HCT116 (cell line): ENCODE measurements around the gene AFDN. TPM values are rescaled to one million over a fixed set of nuclear protein-coding genes. Genes with fewer than 3 reads are reported as not detected.

ENCODE experiments used
- ATAC-seq: fragments of 200-7000 bp; cut with Tn5 transposase; 2 replicates; pipeline ENCODE4 v1.9.1; 2020; ENCODE audit warnings: mild to moderate bottlenecking, moderate library complexity
- BruUV-seq: library from RNA; stranded (reverse); fragments of 400-500 nt; replicated peaks from 2 replicates; lab custom pipeline; 2021; lab: Mats Ljungman, UMichigan
- CTCF ChIA-PET: fragments of 300-600 bp; sonication (Branson Sonifier 250); formaldehyde crosslinking; loops from one replicate; lab custom pipeline; 2021; ENCODE audit warnings: antibody characterized with exemption; lab: Charles Lee
- POLR2A ChIA-PET: fragments of 300-600, 350-600 bp; sonication (Branson Sonifier 250); formaldehyde crosslinking; loops from one replicate; lab custom pipeline; 2021; ENCODE audit warnings: antibody characterized with exemption; lab: Charles Lee
- RAD21 ChIA-PET, 2 experiments: fragments of 300-600 bp; sonication (Branson Sonifier 250); formaldehyde crosslinking; loops; one replicate each; lab custom pipeline; 2023; ENCODE audit warnings: low total read pairs in 2 of 2; ENCODE audit not compliant: uncharacterized antibody in 2 of 2, unreplicated experiment in 2 of 2, low non-redundant PET in 1 of 2; lab: Charles Lee
- DNase-seq: peaks from one replicate; pipeline ENCODE4 v3.0.0-alpha.2; 2010; ENCODE audit warnings: low read depth, low spot score
- H2AFZ ChIP-seq: fragments of 200-600 bp; shearing (Covaris generic), sonication (generic); 2 replicates; pipeline ENCODE4 v1.6.1; 2017; ENCODE audit warnings: low read depth, mixed run types, mixed read lengths, antibody characterized with exemption, low read length; ENCODE audit not compliant: poor library complexity, severe bottlenecking
- H3K27ac ChIP-seq: 2 replicates; pipeline ENCODE4 v1.5.1; 2012; ENCODE audit warnings: low read depth, low read length
- H3K27me3 ChIP-seq: fragments of 200-600 bp; sonication (generic); 2 replicates; pipeline ENCODE4 v1.6.1; 2016; ENCODE audit warnings: mixed run types, low read length, mixed read lengths; ENCODE audit not compliant: insufficient read depth
- H3K36me3 ChIP-seq, 2 experiments: fragments of 200-500 bp in 1 of 2; fragments of 200-600 bp in 1 of 2; sonication (Bioruptor generic) in 1 of 2; sonication (generic) in 1 of 2; 2 replicates each; pipeline versions ENCODE4 v1.5.1 to v1.6.1; 2014 to 2016; ENCODE audit warnings: low read length in 2 of 2, inconsistent platforms in 1 of 2, mixed read lengths in 1 of 2, mixed run types in 1 of 2; ENCODE audit not compliant: insufficient read depth in 2 of 2, control insufficient read depth in 1 of 2
- H3K4me1 ChIP-seq, 2 experiments: fragments of 200-600 bp in 1 of 2; sonication (generic) in 1 of 2; 2 replicates each; pipeline versions ENCODE4 v1.5.1 to v1.6.1; 2012 to 2017; ENCODE audit warnings: low read length in 2 of 2, inconsistent platforms in 1 of 2, mild to moderate bottlenecking in 1 of 2, mixed read lengths in 1 of 2, mixed run types in 1 of 2, moderate library complexity in 1 of 2; ENCODE audit not compliant: insufficient read depth in 2 of 2, control insufficient read depth in 1 of 2
- H3K4me2 ChIP-seq: fragments of 200-600 bp; sonication (generic); 2 replicates; pipeline ENCODE4 v1.6.1; 2017; ENCODE audit warnings: mixed run types, low read length, mixed read lengths
- H3K4me3 ChIP-seq, 2 experiments: fragments of 200-600 bp in 1 of 2; sonication (generic) in 1 of 2; replicated peaks in 1 of 2; 2 replicates each; pipeline ENCODE4 v1.5.1; 2011 to 2016; ENCODE audit warnings: low read length in 2 of 2, control low read depth in 1 of 2, low read depth in 1 of 2, mild to moderate bottlenecking in 1 of 2, mixed read lengths in 1 of 2, mixed run types in 1 of 2
- H3K79me2 ChIP-seq: fragments of 200-600 bp; sonication (generic); 2 replicates; pipeline ENCODE4 v1.6.1; 2017; ENCODE audit warnings: mild to moderate bottlenecking, mixed run types, low read length, moderate library complexity, mixed read lengths; ENCODE audit not compliant: insufficient read depth
- H3K9ac ChIP-seq: fragments of 200-600 bp; sonication (generic); 2 replicates; pipeline ENCODE4 v1.6.1; 2016; ENCODE audit warnings: low read length, mixed read lengths
- H3K9me2 ChIP-seq: fragments of 200-600 bp; sonication (generic), shearing (Covaris generic); 2 replicates; pipeline ENCODE4 v1.6.1; 2017; ENCODE audit warnings: mixed run types, mild to moderate bottlenecking, moderate library complexity; ENCODE audit not compliant: insufficient read depth
- H3K9me3 ChIP-seq, 2 experiments: fragments of 200-500 bp in 1 of 2; fragments of 200-600 bp in 1 of 2; sonication (Bioruptor generic) in 1 of 2; sonication (generic) in 1 of 2; 2 replicates each; pipeline ENCODE4 v1.6.1; 2014 to 2017; ENCODE audit warnings: low read length in 2 of 2, mixed read lengths in 2 of 2, inconsistent platforms in 1 of 2, low read depth in 1 of 2, mild to moderate bottlenecking in 1 of 2, mixed run types in 1 of 2, moderate library complexity in 1 of 2; ENCODE audit not compliant: control insufficient read depth in 1 of 2, insufficient read depth in 1 of 2
- H4K20me1 ChIP-seq: fragments of 200-600 bp; sonication (generic), shearing (Covaris generic); 2 replicates; pipeline ENCODE4 v1.6.1; 2017; ENCODE audit warnings: mixed run types, mild to moderate bottlenecking, moderate library complexity; ENCODE audit not compliant: insufficient read depth
- CBX3 ChIP-seq: IDR thresholded peaks from 2 replicates; pipeline ENCODE4 v1.6.1; 2012; ENCODE audit warnings: low read depth
- CEBPB ChIP-seq: IDR thresholded peaks from 2 replicates; pipeline ENCODE4 v1.6.1; 2012; ENCODE audit warnings: low read depth
- ELF1 ChIP-seq: IDR thresholded peaks from 2 replicates; pipeline ENCODE4 v1.6.1; 2012; ENCODE audit warnings: low read depth, borderline replicate concordance
- EZH2 ChIP-seq: fragments of 200-600 bp; sonication (generic); IDR thresholded peaks from 2 replicates; pipeline ENCODE4 v1.6.1; 2017; ENCODE audit warnings: antibody characterized with exemption, mixed run types
- SRF ChIP-seq: IDR thresholded peaks from 2 replicates; pipeline ENCODE4 v1.6.1; 2012; ENCODE audit warnings: low read depth
- TCF7L2 ChIP-seq: IDR thresholded peaks from 2 replicates; pipeline ENCODE4 v1.7.0; 2011; ENCODE audit warnings: borderline replicate concordance, inconsistent platforms; ENCODE audit not compliant: insufficient read depth, insufficient read length; ENCODE audit errors: extremely low read depth
- ZFX ChIP-seq: fragments of 450-650 bp; IDR thresholded peaks from 2 replicates; pipeline ENCODE4 v1.6.1; 2017
- intact Hi-C: fragments of 100-400 bp; cut with micrococcal nuclease; formaldehyde crosslinking; loops from 2 replicates; pipeline ENCODE4 v1.10.0; 2022
- total RNA-seq: library from RNA; stranded (reverse); gene quantifications from one replicate; pipeline ENCODE4 v1.2.1, GENCODE V29; 2021; ENCODE audit not compliant: unreplicated experiment
- TF ChIP-seq, protein P1 (sequence below): IDR thresholded peaks from 2 replicates; pipeline ENCODE4 v1.6.1; 2012; ENCODE audit warnings: low read depth
- TF ChIP-seq, protein P2 (sequence below): IDR thresholded peaks from 2 replicates; pipeline ENCODE4 v1.6.1; 2011; ENCODE audit warnings: mild to moderate bottlenecking, low read length, moderate library complexity; ENCODE audit not compliant: insufficient replicate concordance; ENCODE audit errors: extremely low read depth

AFDN gene
- total RNA-seq, 1 experiment from 2014 or later, result 59.4 TPM

DNA sequence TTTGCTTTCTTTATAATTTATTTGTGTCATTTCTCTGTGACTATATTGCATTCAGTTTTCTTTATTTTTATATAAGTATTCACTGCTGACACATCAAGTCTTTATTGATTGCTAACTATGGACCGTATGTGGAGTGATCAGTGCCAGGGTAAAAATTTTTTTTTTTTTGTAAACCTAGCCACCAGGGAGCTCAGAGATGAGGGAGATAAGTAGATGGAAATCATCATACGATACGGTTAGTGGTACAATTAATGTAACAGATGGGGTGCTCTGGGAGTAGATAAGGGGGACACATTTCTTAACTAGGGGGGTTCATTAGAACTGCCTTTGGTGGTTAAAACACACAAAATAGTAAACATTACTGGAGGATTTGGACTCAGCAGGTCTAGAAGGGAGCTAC, 68.3 kb downstream of the AFDN start:
- Histone ChIP-seq H3K9me2 (no peaks in the 10 kb centered on the region), H3K4me1 (peaks cover 0 to 14% of the 10 kb centered on the region in 2 experiments; a peak in 2 of 4 replicates), H2AFZ (no peak overlapping the region), H3K4me3 (no peak overlapping the region), H3K4me2 (no peak overlapping the region), H3K79me2 (no peaks in the 10 kb centered on the region), H3K27me3 (no peaks in the 10 kb centered on the region), H3K36me3 (0 out of 4 replicates have a peak, but pooled peaks cover 0 to 9% of the 10 kb centered on the region in 2 experiments), H3K9ac (no peak overlapping the region), H3K9me3 (no peaks in the 10 kb centered on the region), H3K27ac (no peak overlapping the region), H4K20me1 (no peaks in the 10 kb centered on the region)
- ChIA-PET RAD21 (no interaction called here), POLR2A (no interaction called here), CTCF (no interaction called here)
- intact Hi-C loops, result no loop called here
- DNase-seq (no peak), ATAC-seq (no peak)
- BruUV-seq, result no TSS peak
- TF ChIP-seq ZFX, result no peak
- TF ChIP-seq TCF7L2, result no peak
- TF ChIP-seq CBX3, result no peak
- no peak for TF ChIP-seq SRF
- TF ChIP-seq, protein P1, sequence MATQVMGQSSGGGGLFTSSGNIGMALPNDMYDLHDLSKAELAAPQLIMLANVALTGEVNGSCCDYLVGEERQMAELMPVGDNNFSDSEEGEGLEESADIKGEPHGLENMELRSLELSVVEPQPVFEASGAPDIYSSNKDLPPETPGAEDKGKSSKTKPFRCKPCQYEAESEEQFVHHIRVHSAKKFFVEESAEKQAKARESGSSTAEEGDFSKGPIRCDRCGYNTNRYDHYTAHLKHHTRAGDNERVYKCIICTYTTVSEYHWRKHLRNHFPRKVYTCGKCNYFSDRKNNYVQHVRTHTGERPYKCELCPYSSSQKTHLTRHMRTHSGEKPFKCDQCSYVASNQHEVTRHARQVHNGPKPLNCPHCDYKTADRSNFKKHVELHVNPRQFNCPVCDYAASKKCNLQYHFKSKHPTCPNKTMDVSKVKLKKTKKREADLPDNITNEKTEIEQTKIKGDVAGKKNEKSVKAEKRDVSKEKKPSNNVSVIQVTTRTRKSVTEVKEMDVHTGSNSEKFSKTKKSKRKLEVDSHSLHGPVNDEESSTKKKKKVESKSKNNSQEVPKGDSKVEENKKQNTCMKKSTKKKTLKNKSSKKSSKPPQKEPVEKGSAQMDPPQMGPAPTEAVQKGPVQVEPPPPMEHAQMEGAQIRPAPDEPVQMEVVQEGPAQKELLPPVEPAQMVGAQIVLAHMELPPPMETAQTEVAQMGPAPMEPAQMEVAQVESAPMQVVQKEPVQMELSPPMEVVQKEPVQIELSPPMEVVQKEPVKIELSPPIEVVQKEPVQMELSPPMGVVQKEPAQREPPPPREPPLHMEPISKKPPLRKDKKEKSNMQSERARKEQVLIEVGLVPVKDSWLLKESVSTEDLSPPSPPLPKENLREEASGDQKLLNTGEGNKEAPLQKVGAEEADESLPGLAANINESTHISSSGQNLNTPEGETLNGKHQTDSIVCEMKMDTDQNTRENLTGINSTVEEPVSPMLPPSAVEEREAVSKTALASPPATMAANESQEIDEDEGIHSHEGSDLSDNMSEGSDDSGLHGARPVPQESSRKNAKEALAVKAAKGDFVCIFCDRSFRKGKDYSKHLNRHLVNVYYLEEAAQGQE, result no peak
- TF ChIP-seq ELF1, result no peak
- TF ChIP-seq, protein P2, sequence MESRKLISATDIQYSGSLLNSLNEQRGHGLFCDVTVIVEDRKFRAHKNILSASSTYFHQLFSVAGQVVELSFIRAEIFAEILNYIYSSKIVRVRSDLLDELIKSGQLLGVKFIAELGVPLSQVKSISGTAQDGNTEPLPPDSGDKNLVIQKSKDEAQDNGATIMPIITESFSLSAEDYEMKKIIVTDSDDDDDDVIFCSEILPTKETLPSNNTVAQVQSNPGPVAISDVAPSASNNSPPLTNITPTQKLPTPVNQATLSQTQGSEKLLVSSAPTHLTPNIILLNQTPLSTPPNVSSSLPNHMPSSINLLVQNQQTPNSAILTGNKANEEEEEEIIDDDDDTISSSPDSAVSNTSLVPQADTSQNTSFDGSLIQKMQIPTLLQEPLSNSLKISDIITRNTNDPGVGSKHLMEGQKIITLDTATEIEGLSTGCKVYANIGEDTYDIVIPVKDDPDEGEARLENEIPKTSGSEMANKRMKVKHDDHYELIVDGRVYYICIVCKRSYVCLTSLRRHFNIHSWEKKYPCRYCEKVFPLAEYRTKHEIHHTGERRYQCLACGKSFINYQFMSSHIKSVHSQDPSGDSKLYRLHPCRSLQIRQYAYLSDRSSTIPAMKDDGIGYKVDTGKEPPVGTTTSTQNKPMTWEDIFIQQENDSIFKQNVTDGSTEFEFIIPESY, result no peak
- no peak for TF ChIP-seq CEBPB
- no peak for TF ChIP-seq EZH2
